NCI-H1092 treated with DMSO at 0.1 percent for 48 hours (cell line): ENCODE results near the gene ZNF592.
A peak's percentile ranks its signal among the peaks of the same experiment; 100 is the strongest.
"Not testable (repeated sequence)": the region's sequence is repeated elsewhere in the genome, so short reads cannot be mapped to it uniquely, and the experiment has no call there.

Experiments used
- DNase-seq: peaks from one replicate; lab custom pipeline; 2025; lab: John Stamatoyannopoulos, UW

Gene ZNF592

GRCh38 chr15:84748274-84749110 is at the start of gene ZNF592:
Gene ZNF592, plus strand, starts transcription at chr15:84748592. Its CDS starts 34,084 bp downstream, at chr15:84782676.
- DNase-seq = peak; percentile 22

- DNase-seq = no peak
Measured at GRCh38 chr15:84699538-84700191, 48.7 kb upstream of the ZNF592 start.

GRCh38 chr15:84702961-84703482 is 45.4 kb upstream of the ZNF592 start:
- no peak for DNase-seq

GRCh38 chr15:84703808-84704207 is 44.6 kb upstream of the ZNF592 start:
- DNase-seq = no peak

GRCh38 chr15:84714372-84714771 is 34.0 kb upstream of the ZNF592 start:
- DNase-seq = no peak

GRCh38 chr15:84714821-84715220 is 33.6 kb upstream of the ZNF592 start:
- no peak for DNase-seq

GRCh38 chr15:84715441-84716035 is 32.9 kb upstream of the ZNF592 start:
- DNase-seq = no peak

- DNase-seq = peak; percentile 83
Measured at GRCh38 chr15:84716036-84716732, 32.2 kb upstream of the ZNF592 start, which contains the start of gene SEC11A. Gene SEC11A, minus strand, starts transcription at chr15:84716139. Its CDS starts 64 bp downstream, at chr15:84716075.

- no peak for DNase-seq
Measured at GRCh38 chr15:84721371-84721770, 27.0 kb upstream of the ZNF592 start.

GRCh38 chr15:84722628-84723027 is 25.8 kb upstream of the ZNF592 start:
- DNase-seq = no peak

- no peak for DNase-seq
Measured at GRCh38 chr15:84725001-84725491, 23.3 kb upstream of the ZNF592 start.

GRCh38 chr15:84727429-84727828 is 21.0 kb upstream of the ZNF592 start:
- DNase-seq = no peak

GRCh38 chr15:84731774-84732173 is 16.6 kb upstream of the ZNF592 start:
- no peak for DNase-seq

GRCh38 chr15:84734794-84735479 is 13.5 kb upstream of the ZNF592 start:
- no peak for DNase-seq

- not testable (repeated sequence) for DNase-seq
Measured at GRCh38 chr15:84735480-84736061, 12.8 kb upstream of the ZNF592 start.

- no peak for DNase-seq
Measured at GRCh38 chr15:84736375-84736774, 12.0 kb upstream of the ZNF592 start.

GRCh38 chr15:84737005-84737404 is 11.4 kb upstream of the ZNF592 start:
- DNase-seq = no peak

GRCh38 chr15:84740691-84741090 is 7.7 kb upstream of the ZNF592 start:
- no peak for DNase-seq

- DNase-seq = no peak
Measured at GRCh38 chr15:84741121-84741520, 7.3 kb upstream of the ZNF592 start.

- DNase-seq = peak; percentile 62
Measured at GRCh38 chr15:84747416-84748273, 747 bp upstream of the ZNF592 start.
